Stimulated activated CD8-positive, alpha-beta memory T cell treated with anti-CD3 and anti-CD28 coated beads, Interleukin-4, amount 100 ng/mL, for 4 hours (primary cell): ENCODE results near the gene PREP.

Source experiments
- DNase-seq, 2 donors: peaks; one replicate each; pipeline ENCODE4 v3.0.0-alpha.2; 2020; ENCODE audit warnings: low read depth in 2 of 2, low spot score in 1 of 2

PREP gene

DNA sequence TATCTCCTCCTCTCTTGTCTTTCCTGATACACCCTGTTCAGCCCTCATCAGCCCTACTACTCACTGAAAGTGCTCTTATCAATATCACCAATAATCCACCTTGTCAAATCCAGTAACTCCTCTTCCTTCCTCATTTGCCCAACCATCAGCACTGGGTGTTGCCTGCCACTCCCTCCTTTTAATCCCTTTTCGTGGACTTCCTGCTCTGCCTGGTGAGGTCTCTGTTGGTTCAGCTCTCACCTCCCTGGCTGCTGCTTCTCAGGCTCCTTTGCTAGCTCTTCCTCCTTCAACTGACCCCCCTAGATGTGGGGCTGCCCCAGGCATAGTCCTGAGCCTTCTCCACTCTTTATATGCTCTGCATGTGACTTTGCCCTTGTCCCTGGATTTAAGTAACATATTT lies 92.5 kb downstream of the PREP start:
- no peak for DNase-seq

GRCh38 chr6:105308840-105309239 lies 94.0 kb downstream of the PREP start:
- no peak for DNase-seq

DNA sequence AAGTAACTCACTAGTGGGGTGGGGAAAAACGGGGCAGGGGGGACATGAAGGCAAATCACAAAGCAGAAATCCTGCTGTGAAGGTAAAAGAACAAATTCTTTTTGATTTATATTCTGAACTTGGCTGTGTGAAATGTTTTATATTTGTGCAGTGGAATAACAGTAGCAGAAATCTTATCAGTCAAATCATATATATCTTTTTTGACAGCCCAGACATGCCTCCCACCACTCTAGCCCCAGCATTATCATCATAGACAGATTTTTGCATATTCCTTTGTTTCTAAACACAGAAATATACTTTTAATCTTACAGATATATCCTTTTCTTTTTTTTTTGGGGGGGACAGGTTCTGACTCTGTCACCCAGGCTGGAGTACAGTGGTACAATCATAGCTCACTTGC lies 97.4 kb downstream of the PREP start:
- DNase-seq: no peak

- no peak for DNase-seq
Measured at GRCh38 chr6:105304825-105305224, 98.1 kb downstream of the PREP start.

- no peak for DNase-seq
Measured at GRCh38 chr6:105304366-105304765, 98.5 kb downstream of the PREP start.

- DNase-seq: no peak
Measured at GRCh38 chr6:105302617-105303128, 100.2 kb downstream of the PREP start.

- no peak for DNase-seq
Measured at GRCh38 chr6:105301756-105302616, 100.9 kb downstream of the PREP start.

- no peak for DNase-seq
Measured at GRCh38 chr6:105301072-105301503, 101.8 kb downstream of the PREP start.

- no peak for DNase-seq
Measured at GRCh38 chr6:105300090-105300489, 102.8 kb downstream of the PREP start.

DNA sequence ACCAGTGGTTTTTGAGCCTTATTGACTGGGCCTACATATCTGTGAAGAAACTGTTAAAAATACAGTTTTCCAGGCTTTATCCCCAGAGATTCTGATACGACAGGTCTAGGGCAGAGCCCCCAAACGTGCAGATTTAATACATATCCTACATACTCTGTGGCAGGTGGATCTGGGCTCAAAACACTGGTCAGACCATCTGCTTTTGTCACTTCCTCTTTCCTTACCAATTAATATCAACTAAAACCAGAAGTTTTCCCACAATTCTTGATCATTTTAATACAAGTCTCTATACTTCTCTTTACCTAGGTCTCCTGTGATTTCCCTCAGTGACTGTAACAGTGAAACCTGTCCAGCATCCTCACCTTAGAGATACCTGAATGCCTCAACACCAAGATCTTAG lies 108.8 kb downstream of the PREP start:
- no peak for DNase-seq

- DNase-seq: no peak
Measured at GRCh38 chr6:105292689-105293339, 110.1 kb downstream of the PREP start.

DNA sequence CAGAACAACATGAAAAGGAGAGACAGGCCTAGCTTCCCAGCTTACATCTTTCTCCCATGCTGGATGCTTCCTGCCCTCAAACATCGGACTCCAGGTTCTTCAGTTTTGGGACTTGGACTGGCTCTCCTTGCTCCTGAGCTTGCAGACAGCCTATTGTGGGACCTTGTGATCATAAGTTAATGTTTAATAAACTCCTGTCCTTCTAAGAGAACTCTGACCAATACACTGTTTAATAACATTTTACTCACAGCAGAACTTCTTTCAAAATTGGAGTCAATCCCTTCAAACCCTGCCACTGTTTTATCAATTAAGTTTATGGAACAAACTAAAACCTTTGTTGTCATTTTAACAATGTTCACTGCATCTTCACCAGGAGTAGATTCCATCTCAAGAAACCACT lies 111.4 kb downstream of the PREP start:
- no peak for DNase-seq

DNA sequence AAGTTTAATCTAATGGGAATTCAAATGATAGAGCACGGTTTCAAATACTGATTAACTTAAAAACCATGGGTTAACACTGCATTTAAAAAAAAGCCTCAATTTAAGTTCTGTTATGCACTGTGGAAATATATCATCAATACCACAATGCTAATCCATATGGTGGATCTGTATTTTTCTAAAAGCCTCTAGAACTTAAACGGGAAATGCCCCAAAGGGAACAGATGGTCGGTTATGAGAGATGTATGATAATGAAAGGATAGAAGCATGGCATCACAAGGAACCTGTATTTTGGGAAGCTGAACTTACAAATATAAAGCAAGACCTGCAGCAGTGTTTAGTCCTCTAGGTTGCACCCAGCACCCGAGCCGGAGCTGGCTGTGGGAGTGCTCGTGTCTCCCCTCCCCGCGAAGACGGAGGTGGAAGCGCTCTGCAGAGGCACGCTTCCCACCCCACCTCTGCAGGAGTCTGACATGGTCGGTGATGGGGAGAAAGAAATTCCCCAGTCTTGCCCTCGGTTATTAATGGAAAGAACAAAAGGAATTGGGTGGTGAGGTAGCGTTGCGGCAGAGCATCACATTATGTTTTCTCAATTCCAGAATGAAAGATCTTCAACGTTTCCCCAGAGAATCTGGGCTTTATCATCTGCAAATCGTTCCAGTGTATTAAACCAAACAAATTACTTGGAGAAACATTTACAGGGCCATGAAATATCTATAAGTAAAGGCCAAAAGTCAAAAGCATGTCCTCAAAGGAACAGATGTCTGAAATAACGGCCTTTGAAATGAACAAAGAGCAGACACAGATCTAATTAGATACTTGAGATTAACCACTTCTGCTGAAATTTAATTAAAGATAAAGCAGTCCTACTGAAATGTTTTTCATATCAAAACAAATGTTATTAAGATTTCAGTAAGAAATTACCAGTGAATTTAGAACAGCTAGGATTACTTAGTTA lies 120.0 kb downstream of the PREP start:
- DNase-seq: no peak

DNA sequence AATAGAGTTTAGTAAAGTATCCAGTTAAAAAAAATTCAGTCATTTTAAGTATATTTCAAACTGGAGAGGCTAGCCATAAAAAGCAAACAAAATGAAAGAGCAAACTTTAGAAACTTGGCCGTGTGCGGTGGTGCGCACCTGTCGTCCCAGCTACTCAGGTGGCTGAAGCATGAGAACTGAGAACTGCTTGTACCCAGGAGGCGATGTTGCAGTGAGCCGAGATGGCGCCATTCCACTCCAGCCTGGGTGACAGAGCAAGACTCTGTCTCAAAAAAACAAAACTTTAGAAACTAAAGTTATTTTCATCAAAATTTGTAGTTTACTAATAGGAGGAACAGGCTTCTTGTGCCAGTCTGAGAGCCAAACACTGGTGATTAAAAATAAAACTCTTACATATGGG lies 122.8 kb downstream of the PREP start:
- no peak for DNase-seq

DNA sequence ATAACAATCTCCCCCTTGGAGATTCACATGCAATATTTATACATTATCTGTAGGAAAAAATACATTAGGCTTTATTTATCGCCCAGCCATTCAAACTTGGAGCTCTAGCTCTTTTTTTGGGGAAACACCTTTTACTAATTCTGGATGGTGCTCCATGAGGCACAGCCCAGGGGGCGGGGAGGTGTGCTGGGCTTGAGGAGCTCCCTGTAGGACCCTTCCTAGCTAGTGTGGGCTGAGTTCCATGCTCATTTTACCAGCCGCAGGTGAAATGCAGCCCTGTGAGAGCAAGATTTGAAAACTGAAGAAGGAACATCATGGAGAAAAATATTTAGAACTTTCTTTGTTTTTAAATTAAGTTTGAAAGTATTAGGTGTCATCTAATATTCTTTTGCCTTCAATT lies 123.4 kb downstream of the PREP start:
- DNase-seq: no peak

GRCh38 chr6:105278813-105279212 lies 124.1 kb downstream of the PREP start:
- DNase-seq: no peak

- DNase-seq: no peak
Measured at GRCh38 chr6:105278035-105278434, 124.8 kb downstream of the PREP start.

DNA sequence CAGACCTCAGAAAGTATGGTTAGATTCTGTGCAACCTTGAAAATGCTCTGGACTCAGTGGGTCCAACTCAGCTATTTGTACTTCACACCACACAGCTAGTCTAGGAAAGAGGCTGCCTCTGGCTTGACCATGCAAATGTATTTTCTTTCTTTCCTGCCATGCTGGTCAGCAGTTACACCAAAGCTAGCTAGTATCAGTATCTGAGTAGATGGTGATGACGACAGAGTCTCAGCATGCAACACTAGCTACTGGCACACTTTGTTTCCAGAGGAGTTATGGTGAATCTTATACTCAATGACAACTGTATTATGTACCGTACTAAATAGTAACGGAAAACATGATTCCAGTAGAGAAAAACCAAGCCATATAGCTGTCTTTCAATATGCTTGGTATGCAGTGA lies 126.5 kb downstream of the PREP start:
- no peak for DNase-seq

DNA sequence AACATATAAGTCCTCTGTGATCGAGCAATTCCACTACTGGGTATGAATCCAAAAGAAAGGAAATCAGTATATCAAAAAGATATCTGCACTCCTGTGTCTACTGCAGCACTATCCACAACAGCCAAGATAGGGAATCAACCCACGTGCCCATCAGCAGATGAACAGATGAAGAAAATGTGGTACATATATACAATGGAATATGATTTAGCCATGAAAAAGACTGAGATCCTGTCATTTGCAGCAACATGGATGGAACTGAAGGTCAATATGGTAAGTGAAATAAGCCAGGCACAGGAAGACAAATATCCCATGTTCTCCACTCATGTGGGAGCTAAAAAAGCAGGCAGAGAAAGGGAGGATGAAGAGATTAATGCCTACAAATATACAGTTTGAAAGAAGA lies 127.3 kb downstream of the PREP start:
- DNase-seq: no peak

DNA sequence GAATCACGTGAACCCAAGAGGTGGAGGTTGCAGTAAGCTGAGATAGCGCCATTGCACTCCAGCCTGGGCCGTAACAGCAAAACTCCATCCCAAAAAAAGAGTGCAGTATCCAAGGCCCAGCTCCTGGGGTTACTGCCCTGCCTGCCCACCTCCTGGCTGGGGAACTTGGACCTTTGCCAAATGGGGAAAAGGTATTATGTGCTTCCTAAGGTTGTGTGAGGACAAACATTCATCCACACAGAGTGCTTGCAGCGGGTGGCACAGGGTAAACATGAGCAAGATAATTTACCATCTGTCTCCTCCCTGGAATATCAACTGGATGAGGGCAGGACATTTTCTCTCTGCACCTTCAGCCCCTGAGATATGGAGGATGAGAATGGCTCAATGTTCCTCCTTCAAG lies 128.2 kb downstream of the PREP start:
- no peak for DNase-seq

DNA sequence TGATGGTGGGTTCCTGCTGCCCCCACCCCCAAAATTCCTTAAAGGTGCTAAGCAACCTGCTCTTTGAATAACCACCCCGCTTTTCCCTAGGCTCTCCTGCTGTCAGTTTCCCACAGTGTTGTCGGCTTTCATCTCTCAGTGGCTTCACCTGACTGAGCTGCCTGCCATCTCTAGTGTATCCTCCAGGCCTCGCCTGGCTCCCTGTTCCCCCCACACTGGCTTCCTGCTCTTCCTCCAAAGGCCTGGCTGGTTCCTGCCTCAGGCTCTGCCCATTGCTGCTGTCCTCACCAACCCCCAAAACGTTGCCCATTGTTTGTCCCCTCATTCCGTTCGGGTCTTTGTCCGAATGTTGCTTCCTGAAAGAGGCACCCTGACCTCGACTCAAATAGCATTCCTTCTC lies 129.3 kb downstream of the PREP start:
- no peak for DNase-seq
